Cardiac fibroblast (primary cell): ENCODE measurements around the gene SLC16A8.

Experiments
- DNase-seq, 2 donors: peaks; one replicate each; pipeline versions ENCODE4 v3.0.0 to v3.0.0-alpha.2; 2010; ENCODE audit warnings: low read depth in 2 of 2
- H3K4me3 ChIP-seq, 2 donors: replicated peaks in 1 of 2; 1 replicate in 1 of 2; 2 replicates in 1 of 2; pipeline ENCODE4 v1.5.1; 2011; ENCODE audit warnings: low read depth in 2 of 2, low read length in 2 of 2, mild to moderate bottlenecking in 2 of 2, moderate library complexity in 1 of 2
- CTCF ChIP-seq: IDR thresholded peaks from one replicate; pipeline ENCODE4 v1.5.1; 2011; ENCODE audit warnings: low read depth, mild to moderate bottlenecking, low read length, inconsistent platforms

SLC16A8 gene

GRCh38 chr22:38086001-38086845, 2.2 kb upstream of the SLC16A8 start:
- no peak overlapping the region for H3K4me3 ChIP-seq
- no peak for DNase-seq
- no peak for TF ChIP-seq CTCF

GRCh38 chr22:38085501-38085900, 1.5 kb upstream of the SLC16A8 start:
- DNase-seq, result no peak
- no peak for TF ChIP-seq CTCF
- H3K4me3 ChIP-seq, result no peak overlapping the region

- no peak for TF ChIP-seq CTCF
- H3K4me3 ChIP-seq, result no peak overlapping the region
- DNase-seq, result no peak
These were observed 1.1 kb upstream of the SLC16A8 start for GRCh38 chr22:38085056-38085455.

- TF ChIP-seq CTCF, result no peak
- no peak overlapping the region for H3K4me3 ChIP-seq
- DNase-seq, result no peak
These were observed 836 bp downstream of the SLC16A8 start for GRCh38 chr22:38082986-38083710.

GRCh38 chr22:38081941-38082828, 1.8 kb downstream of the SLC16A8 start:
- H3K4me3 ChIP-seq, result no peak overlapping the region
- no peak for TF ChIP-seq CTCF
- DNase-seq, result no peak

- TF ChIP-seq CTCF, result no peak
- peak overlapping the region in 1 of 2 donors; percentile 10 for H3K4me3 ChIP-seq
These were observed 2.4 kb downstream of the SLC16A8 start for GRCh38 chr22:38081636-38081940.

More at GRCh38 chr22:38081636-38081940, 2.4 kb downstream of the SLC16A8 start:
- no peak for DNase-seq
